Measurements from ENCODE around the gene RRM1. TPM values are rescaled to one million over a fixed set of nuclear protein-coding genes. Genes with fewer than 3 reads are reported as not detected.

The RRM1 gene
- total and polyA plus RNA-seq, 8 donors = 16.6 to 100 (median 25.7) TPM

DNA sequence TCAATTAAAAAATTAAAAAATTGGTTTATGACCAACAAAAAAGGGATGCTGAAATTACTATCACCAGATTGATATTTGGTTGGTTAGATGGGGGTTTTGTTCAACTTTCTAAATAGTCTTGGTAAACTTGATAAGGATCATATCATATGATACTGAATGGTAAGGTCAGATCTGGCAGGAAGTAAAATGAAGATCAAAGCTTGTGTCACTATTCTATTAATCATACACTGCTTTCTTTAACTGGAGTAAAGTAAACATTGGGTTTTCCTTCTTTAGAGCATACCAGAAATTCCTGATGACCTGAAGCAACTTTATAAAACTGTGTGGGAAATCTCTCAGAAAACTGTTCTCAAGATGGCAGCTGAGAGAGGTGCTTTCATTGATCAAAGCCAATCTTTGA lies 40.2 kb downstream of the RRM1 start:
- intact Hi-C loops (cut with DNase I; ENCODE audit: low total_unique reads) = no loop called here
- H3K9me3 ChIP-seq = peaks cover 0 to 6% (median 3%) of the 10 kb centered on the region in 4 donors
- H3K27me3 ChIP-seq = no peaks in the 10 kb centered on the region
- peaks cover 0 to 13% (median 0%) of the 10 kb centered on the region in 4 donors for H3K4me1 ChIP-seq
- no peak for DNase-seq
- peaks cover 35 to 85% (median 81%) of the 10 kb centered on the region in 4 donors for H3K36me3 ChIP-seq
- no peak overlapping the region for H3K27ac ChIP-seq
- TF ChIP-seq POLR2AphosphoS5 (IDR thresholded peaks at IDR 0.05) (no peak), EP300 (IDR thresholded peaks at IDR 0.05) (no peak), POLR2A (IDR thresholded peaks at IDR 0.05) (no peak)
- TF ChIP-seq, protein P1, sequence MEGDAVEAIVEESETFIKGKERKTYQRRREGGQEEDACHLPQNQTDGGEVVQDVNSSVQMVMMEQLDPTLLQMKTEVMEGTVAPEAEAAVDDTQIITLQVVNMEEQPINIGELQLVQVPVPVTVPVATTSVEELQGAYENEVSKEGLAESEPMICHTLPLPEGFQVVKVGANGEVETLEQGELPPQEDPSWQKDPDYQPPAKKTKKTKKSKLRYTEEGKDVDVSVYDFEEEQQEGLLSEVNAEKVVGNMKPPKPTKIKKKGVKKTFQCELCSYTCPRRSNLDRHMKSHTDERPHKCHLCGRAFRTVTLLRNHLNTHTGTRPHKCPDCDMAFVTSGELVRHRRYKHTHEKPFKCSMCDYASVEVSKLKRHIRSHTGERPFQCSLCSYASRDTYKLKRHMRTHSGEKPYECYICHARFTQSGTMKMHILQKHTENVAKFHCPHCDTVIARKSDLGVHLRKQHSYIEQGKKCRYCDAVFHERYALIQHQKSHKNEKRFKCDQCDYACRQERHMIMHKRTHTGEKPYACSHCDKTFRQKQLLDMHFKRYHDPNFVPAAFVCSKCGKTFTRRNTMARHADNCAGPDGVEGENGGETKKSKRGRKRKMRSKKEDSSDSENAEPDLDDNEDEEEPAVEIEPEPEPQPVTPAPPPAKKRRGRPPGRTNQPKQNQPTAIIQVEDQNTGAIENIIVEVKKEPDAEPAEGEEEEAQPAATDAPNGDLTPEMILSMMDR (IDR thresholded peaks at IDR 0.05) = no peak
- no peak overlapping the region for H3K4me3 ChIP-seq

DNA sequence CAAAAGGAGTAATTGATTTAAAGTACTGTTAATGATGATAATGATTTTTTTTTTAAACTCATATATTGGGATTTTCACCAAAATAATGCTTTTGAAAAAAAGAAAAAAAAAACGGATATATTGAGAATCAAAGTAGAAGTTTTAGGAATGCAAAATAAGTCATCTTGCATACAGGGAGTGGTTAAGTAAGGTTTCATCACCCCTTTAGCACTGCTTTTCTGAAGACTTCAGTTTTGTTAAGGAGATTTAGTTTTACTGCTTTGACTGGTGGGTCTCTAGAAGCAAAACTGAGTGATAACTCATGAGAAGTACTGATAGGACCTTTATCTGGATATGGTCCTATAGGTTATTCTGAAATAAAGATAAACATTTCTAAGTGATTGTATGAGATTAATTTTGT lies 43.9 kb downstream of the RRM1 start:
- TF ChIP-seq, protein P1 (IDR thresholded peaks at IDR 0.05) = no peak
- intact Hi-C loops (cut with DNase I; ENCODE audit: low total_unique reads) = no loop called here
- Histone ChIP-seq H3K4me1 (no peaks in the 10 kb centered on the region), H3K36me3 (peaks cover 23 to 81% (median 74%) of the 10 kb centered on the region in 4 donors), H3K27ac (no peak overlapping the region), H3K4me3 (no peak overlapping the region), H3K9me3 (peaks cover 0 to 11% (median 7%) of the 10 kb centered on the region in 4 donors), H3K27me3 (no peaks in the 10 kb centered on the region)
- WGBS, 5 donors = 89 to 100% (median 94%) methylated on average over 1 of the region's 1 CpG
- no peak for DNase-seq

DNA sequence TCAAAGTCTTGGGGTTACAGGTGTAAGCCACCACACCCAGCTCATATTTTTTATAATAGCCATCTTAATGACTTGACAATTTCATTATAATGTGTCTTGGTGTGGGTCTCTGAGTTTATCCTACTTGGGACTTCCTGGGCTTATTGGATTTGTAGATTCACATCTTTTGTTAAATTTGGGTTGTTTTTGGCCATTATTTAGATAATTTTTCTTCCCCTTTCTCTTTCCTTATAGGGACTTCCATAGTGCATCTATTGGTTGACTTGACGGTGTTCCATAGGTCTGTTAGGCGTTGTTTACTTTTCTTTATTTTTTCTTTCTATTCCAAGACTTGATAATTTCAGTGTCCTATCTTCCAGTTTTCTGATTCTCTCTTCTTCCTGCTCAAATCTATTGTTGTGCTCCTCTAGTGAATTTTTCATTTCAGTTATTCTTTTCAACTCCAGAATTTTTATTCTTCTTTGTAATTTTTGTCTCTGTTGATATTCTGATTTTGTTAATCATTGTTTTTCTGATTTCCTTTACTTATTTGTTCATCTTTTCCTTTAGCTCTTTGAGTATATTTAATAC lies 45.6 kb downstream of the RRM1 start:
- no peak overlapping the region for H3K4me3 ChIP-seq
- no peak overlapping the region for H3K27ac ChIP-seq
- intact Hi-C loops (cut with DNase I; ENCODE audit: low total_unique reads) = no loop called here
- no peaks in the 10 kb centered on the region for H3K4me1 ChIP-seq
- no peaks in the 10 kb centered on the region for H3K27me3 ChIP-seq
- TF ChIP-seq, protein P1 (IDR thresholded peaks at IDR 0.05) = no peak
- TF ChIP-seq EP300 (IDR thresholded peaks at IDR 0.05) (no peak), POLR2A (IDR thresholded peaks at IDR 0.05) (no peak), POLR2AphosphoS5 (IDR thresholded peaks at IDR 0.05) (no peak)
- whole genome bisulfite sequencing, 5 donors = 96 to 100% (median 100%) methylated on average over 2 of the region's 2 CpGs
- H3K9me3 ChIP-seq = peaks cover 0 to 11% (median 7%) of the 10 kb centered on the region in 4 donors
- no peak for DNase-seq
- H3K36me3 ChIP-seq = peaks cover 14 to 67% (median 58%) of the 10 kb centered on the region in 4 donors

DNA sequence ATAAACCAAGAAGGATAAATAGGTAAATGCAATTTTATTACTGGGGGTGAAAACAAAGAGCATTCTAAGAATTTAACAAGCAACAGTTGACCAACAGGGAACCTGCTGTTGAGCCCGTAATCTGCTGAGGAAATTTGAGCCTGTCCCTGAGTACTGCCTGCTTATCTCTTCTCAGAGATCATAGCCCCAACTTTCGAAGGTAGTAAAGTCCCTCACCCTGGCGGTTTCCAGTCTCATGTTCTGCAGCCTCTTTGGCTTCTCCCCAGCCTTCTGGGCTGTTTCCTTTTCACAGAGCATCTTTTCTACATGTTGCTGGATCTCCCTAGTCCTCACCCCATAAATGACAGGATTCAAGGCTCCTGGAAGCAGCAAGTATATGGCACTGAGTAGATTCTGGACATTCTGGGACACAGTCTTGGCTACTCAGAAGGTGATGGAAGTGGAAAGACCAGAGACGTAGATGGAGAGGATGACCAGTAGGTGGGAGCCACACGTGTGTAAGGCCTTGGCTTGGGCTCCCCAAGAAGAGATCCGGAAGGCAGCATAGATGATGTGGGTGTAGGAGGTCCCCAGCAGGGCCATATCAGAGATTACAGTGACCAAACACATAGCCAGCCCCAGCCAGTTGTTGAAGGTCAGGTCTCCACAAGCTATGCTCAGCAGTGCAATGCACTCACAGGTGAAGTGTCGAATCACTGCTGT lies 51.6 kb downstream of the RRM1 start:
- no peaks in the 10 kb centered on the region for H3K27me3 ChIP-seq
- 73 to 78% (median 76%) methylated on average over 7 of the region's 7 CpGs for WGBS, 5 donors
- H3K4me1 ChIP-seq = no peaks in the 10 kb centered on the region
- no peak for DNase-seq
- TF ChIP-seq, protein P1 (IDR thresholded peaks at IDR 0.05) = no peak
- no peak for TF ChIP-seq EP300 (IDR thresholded peaks at IDR 0.05)
- TF ChIP-seq POLR2A (IDR thresholded peaks at IDR 0.05) = no peak
- no peak for TF ChIP-seq POLR2AphosphoS5 (IDR thresholded peaks at IDR 0.05)
- no peak overlapping the region for H3K4me3 ChIP-seq
- peaks cover 0 to 22% (median 11%) of the 10 kb centered on the region in 4 donors for H3K36me3 ChIP-seq
- intact Hi-C loops (cut with DNase I; ENCODE audit: low total_unique reads) = no loop called here
- H3K9me3 ChIP-seq = no peaks in the 10 kb centered on the region
- no peak overlapping the region for H3K27ac ChIP-seq

Data from stomach (tissue), 9 donors.